Upper lobe of right lung (tissue), 1 donor: ENCODE data around the gene PHF21B. TPM values are rescaled to one million over a fixed set of nuclear protein-coding genes. Genes with fewer than 3 reads are reported as not detected.

Source experiments
- ATAC-seq: fragments of 200-7000 bp; cut with Tn5 transposase; one replicate; pipeline ENCODE4 v1.9.1; 2020; ENCODE audit warnings: mild to moderate bottlenecking, moderate library complexity
- DNase-seq: peaks from one replicate; pipeline ENCODE4 v3.0.0-alpha.2; 2020
- H3K27ac ChIP-seq: fragments of 200-600 bp; one replicate; pipeline ENCODE4 v1.8.0; 2022
- H3K27me3 ChIP-seq: fragments of 200-600 bp; one replicate; pipeline ENCODE4 v1.8.0; 2022; ENCODE audit warnings: mild to moderate bottlenecking
- H3K36me3 ChIP-seq: fragments of 200-600 bp; one replicate; pipeline ENCODE4 v1.8.0; 2022
- H3K4me1 ChIP-seq: fragments of 200-600 bp; one replicate; pipeline ENCODE4 v1.8.0; 2022
- H3K4me3 ChIP-seq: fragments of 200-600 bp; one replicate; pipeline ENCODE4 v1.8.0; 2022; ENCODE audit warnings: mild to moderate bottlenecking
- H3K9me3 ChIP-seq: fragments of 200-600 bp; one replicate; pipeline ENCODE4 v1.8.0; 2022
- intact Hi-C: fragments of 100-400 bp; cut with DNase I; formaldehyde crosslinking; loops from one replicate; pipeline ENCODE4 v1.11.0; 2022
- total RNA-seq: library from RNA; stranded (reverse); fragmentation: NEBNext Ultra II Directional; extraction: Animal tissue kit (Norgen Biotek cat#: 25700); gene quantifications from one replicate; pipeline ENCODE4 v1.2.1, GENCODE V29; 2021
- TF ChIP-seq, protein P1 (sequence below): fragments of 200-600 bp; IDR thresholded peaks from one replicate; pipeline ENCODE4 v1.8.0; 2022; ENCODE audit warnings: antibody characterized with exemption
- donor health status: DM: no; HTN: yes; CAD: no; lungs with severe emphysema.

The PHF21B gene
- total RNA-seq, 1 donor from 2014 or later: 0.12 TPM

DNA sequence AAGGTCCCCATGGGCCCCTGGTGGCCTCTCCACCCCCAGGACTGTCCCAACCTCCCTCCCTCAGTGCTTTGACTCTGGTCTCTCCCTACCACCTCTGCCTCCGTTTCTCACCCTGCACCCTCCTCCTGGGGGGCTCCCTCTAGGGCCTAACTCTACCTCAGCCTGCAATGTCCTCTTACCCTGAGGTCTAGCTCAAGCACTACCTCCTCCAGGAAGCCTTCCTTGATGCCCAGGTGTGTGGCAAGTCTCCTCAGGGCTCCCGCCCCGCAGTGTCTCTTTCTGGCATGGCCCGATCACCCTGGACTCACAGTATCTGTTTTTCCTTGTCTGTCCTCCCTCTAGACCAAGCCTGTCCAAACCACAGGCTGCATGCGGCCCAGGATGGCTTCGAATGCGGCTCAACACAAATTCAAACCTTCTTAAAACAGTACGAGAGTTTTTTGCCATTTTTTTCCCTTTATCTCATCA lies 90.8 kb downstream of the PHF21B start:
- no peak for DNase-seq
- TF ChIP-seq, protein P1, sequence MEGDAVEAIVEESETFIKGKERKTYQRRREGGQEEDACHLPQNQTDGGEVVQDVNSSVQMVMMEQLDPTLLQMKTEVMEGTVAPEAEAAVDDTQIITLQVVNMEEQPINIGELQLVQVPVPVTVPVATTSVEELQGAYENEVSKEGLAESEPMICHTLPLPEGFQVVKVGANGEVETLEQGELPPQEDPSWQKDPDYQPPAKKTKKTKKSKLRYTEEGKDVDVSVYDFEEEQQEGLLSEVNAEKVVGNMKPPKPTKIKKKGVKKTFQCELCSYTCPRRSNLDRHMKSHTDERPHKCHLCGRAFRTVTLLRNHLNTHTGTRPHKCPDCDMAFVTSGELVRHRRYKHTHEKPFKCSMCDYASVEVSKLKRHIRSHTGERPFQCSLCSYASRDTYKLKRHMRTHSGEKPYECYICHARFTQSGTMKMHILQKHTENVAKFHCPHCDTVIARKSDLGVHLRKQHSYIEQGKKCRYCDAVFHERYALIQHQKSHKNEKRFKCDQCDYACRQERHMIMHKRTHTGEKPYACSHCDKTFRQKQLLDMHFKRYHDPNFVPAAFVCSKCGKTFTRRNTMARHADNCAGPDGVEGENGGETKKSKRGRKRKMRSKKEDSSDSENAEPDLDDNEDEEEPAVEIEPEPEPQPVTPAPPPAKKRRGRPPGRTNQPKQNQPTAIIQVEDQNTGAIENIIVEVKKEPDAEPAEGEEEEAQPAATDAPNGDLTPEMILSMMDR: no peak
- intact Hi-C loops: no loop called here
- Histone ChIP-seq H3K27me3 (no peaks in the 10 kb centered on the region), H3K4me3 (no peak overlapping the region), H3K36me3 (no peaks in the 10 kb centered on the region), H3K27ac (no peak overlapping the region), H3K9me3 (no peaks in the 10 kb centered on the region), H3K4me1 (no peaks in the 10 kb centered on the region)
- ATAC-seq: peak; percentile 17

- Histone ChIP-seq H3K27ac (no peak overlapping the region), H3K4me3 (no peak overlapping the region), H3K36me3 (no peaks in the 10 kb centered on the region), H3K27me3 (no peaks in the 10 kb centered on the region), H3K9me3 (no peaks in the 10 kb centered on the region), H3K4me1 (no peaks in the 10 kb centered on the region)
- ATAC-seq (no peak), DNase-seq (peak; percentile 52)
- intact Hi-C loops: no loop called here
- TF ChIP-seq, protein P1: no peak
These were observed 91.5 kb downstream of the PHF21B start for GRCh38 chr22:44918166-44918924.

- no peak overlapping the region for H3K4me3 ChIP-seq
- intact Hi-C loops: no loop called here
- no peaks in the 10 kb centered on the region for H3K9me3 ChIP-seq
- H3K4me1 ChIP-seq: no peaks in the 10 kb centered on the region
- H3K36me3 ChIP-seq: no peaks in the 10 kb centered on the region
- ATAC-seq (no peak), DNase-seq (peak; percentile 59)
- TF ChIP-seq, protein P1: no peak
- H3K27ac ChIP-seq: no peak overlapping the region
- H3K27me3 ChIP-seq: no peaks in the 10 kb centered on the region
These were observed 92.2 kb downstream of the PHF21B start for GRCh38 chr22:44917372-44918165.

GRCh38 chr22:44916281-44917231 lies 93.2 kb downstream of the PHF21B start:
- H3K4me3 ChIP-seq: no peak overlapping the region
- H3K27me3 ChIP-seq: no peaks in the 10 kb centered on the region
- TF ChIP-seq, protein P1: no peak
- no peaks in the 10 kb centered on the region for H3K36me3 ChIP-seq
- intact Hi-C loops: no loop called here
- no peak for ATAC-seq
- H3K4me1 ChIP-seq: no peaks in the 10 kb centered on the region
- no peak overlapping the region for H3K27ac ChIP-seq
- H3K9me3 ChIP-seq: no peaks in the 10 kb centered on the region
- peak; percentile 54 for DNase-seq

DNA sequence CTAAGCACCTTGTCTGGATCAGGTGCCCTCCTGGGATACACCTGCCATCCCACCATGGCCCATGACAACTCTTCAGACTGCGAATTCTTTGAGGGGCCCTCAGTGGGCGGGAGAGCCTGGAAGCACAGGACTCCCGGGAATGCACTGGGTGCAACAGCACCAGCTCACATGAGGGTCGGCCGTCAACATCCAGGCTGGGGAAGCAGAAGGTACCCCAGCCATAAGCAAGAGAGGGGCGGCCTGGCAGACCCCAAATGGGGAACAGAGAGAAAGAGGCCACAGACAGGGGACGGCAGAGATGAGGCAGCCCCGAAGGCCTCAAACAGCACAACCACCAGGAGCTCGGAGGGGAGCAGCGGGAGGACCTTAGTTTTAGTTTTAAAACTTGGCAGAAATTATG lies 94.4 kb downstream of the PHF21B start:
- intact Hi-C loops: no loop called here
- no peak overlapping the region for H3K4me3 ChIP-seq
- H3K4me1 ChIP-seq: no peaks in the 10 kb centered on the region
- no peaks in the 10 kb centered on the region for H3K9me3 ChIP-seq
- DNase-seq (peak; percentile 44), ATAC-seq (no peak)
- H3K27me3 ChIP-seq: no peaks in the 10 kb centered on the region
- H3K27ac ChIP-seq: no peak overlapping the region
- H3K36me3 ChIP-seq: no peaks in the 10 kb centered on the region
- TF ChIP-seq, protein P1: no peak
